Measurements from ENCODE around the gene PARD3B.

GRCh38 chr2:204539019-204539385 is 6.3 kb upstream of the PARD3B start:
- TF ChIP-seq CTCF (conservative IDR thresholded peaks at IDR 0.05; ENCODE audit: low read depth, low read length), result no peak
- no peak for TF ChIP-seq EZH2 (IDR thresholded peaks at IDR 0.05; ENCODE audit: borderline replicate concordance, low read depth, low read length, poor library complexity, severe bottlenecking)

Data from A673 (cell line).